Measurements from ENCODE around the gene YPEL4.
A peak's percentile ranks its signal among the peaks of the same experiment; 100 is the strongest.
"Not testable (repeated sequence)": the region's sequence is repeated elsewhere in the genome, so short reads cannot be mapped to it uniquely, and the experiment has no call there.

The YPEL4 gene, protein sequence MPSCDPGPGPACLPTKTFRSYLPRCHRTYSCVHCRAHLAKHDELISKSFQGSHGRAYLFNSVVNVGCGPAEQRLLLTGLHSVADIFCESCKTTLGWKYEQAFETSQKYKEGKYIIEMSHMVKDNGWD

DNA sequence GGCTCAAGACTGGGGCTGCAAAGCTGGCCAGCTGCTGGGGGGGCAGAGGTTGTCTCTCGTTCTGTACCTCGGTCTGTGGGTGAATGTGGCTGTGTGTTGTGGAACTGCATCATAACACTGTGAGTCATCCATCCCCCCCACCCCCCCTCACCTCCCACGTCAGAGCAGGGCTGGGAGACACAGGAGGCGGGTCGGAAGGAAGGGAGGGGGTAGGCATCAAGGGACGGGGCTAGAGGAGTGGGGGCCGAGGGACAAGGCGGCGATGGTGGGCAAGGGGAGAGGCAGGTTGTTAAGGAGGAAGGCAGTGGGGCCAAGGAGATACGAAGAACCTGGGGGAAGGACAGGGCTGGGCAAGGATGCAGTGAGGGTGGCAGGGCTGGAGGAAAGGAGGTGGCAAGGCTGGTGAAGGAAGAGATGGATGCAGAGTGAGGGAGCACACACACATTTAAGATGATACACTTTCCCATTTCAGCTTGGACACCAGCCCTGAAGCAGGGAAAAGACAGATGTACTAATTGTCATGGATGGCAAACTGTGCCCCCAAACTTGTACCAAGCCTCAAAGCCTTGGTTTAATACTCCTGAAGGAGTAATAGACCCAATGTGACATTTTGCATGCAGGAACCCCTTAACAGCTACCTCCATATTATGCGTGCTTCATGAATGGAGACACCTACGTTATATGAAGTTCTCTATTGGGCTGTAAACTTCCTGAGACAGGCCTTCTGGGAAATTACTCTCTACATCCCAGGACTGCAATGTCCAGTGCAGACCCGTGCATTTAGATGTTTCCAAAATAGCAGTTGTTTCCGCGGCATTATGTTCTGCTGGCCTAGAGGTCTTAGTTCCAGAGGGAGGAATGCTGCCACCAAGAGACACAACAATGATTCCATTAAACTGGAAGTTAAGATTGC lies at the start of gene YPEL4:
TSS of gene YPEL4 (minus strand) at position 87 of the 913 bp plus-strand sequence. CDS start 2,805 bp downstream, outside the sequence.
- DNase-seq: peak; percentile 73 to 79

DNA sequence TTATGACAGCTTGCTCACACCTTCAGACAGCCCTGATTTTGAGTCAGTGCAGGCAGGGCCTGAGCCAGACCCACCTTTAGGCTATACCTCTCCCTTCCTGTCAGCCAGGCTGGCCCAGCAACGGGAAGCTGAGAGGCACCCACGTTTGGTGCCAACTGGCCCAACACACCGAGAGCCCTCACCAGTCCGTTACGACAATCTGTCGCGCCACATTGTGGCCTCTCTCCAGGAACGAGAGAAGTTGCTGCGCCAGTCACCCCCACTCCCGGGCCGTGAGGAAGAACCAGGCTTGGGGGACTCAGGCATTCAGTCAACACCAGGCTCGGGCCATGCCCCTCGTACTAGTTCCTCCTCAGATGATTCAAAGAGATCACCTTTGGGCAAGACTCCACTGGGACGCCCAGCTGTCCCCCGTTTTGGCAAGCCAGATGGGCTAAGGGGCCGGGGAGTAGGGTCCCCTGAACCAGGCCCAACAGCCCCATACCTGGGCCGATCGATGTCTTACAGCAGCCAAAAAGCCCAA lies 49.2 kb upstream of the YPEL4 start:
- DNase-seq: no peak

DNA sequence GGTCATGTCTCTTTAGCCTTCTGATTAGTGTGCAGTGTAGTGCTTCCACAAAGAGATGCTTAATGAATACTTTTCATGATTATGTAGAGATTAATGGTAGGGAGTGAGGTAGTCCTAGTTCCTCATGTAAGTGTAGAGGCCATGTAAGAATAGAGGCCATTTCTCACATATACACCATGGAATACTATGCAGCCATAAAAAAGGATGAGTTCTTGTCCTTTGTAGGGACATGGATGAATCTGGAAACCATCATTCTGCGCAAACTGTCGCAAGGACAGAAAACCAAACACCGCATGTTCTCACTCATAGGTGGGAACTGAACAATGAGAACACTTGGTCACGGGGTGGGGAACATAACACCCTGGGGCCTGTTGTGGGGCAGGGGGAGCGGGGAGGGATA lies 40.8 kb upstream of the YPEL4 start:
- not testable (repeated sequence) for DNase-seq

DNA sequence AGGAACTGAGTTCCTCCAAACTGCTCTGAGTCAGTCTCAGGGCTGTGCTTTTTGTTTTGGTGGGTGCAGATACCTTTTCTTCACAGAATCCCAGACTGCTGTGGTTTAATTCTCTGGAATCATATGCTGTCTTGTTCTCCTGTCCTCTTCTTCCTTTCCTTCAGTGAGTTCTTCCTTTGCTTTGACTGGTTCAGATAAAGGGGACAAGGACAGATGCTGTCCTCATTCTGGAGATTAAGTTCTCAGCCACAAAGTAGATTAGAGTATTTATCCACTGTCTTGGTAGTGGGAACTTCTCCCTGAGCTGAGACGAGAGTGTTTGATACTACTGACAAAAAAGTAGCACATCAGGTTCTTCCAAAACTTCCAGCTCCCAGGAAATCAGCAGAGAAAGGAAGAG lies 31.5 kb upstream of the YPEL4 start:
- no peak for DNase-seq

DNA sequence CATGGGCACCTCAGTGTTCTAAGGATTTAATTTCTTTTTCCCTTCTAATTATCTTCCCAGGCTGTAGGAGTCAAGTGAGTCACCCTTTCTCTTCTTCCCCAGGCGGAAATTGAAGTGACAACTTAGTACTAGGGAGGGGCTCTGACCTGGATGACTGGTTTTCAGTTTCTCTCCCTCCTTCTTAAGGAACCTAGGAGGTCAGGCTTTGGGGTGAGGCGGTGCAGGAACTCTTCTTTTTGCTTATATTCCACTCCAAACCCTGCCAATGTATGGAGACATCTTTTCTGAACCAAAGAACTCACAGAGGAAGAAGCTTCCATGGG lies 30.8 kb upstream of the YPEL4 start:
- DNase-seq: no peak

DNA sequence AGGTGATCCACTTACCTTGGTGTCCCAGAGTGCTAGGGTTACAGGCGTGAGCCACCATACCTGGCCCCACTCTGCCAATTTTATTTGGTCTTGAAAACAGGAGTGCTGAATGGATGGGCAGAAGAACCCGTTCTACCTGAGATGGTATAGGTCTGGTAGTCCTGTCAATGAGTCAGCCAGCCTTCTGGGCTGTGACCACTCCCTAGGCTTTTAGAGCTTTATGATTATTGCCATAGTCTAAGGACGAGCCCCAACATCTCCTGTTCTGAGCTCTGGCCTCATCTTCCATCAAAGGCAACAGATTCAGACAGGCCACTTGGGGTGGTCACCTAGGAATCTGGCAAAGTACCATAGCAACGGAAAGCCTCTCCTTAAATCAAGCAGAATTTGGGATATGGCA lies 29.7 kb upstream of the YPEL4 start:
- DNase-seq: no peak

DNA sequence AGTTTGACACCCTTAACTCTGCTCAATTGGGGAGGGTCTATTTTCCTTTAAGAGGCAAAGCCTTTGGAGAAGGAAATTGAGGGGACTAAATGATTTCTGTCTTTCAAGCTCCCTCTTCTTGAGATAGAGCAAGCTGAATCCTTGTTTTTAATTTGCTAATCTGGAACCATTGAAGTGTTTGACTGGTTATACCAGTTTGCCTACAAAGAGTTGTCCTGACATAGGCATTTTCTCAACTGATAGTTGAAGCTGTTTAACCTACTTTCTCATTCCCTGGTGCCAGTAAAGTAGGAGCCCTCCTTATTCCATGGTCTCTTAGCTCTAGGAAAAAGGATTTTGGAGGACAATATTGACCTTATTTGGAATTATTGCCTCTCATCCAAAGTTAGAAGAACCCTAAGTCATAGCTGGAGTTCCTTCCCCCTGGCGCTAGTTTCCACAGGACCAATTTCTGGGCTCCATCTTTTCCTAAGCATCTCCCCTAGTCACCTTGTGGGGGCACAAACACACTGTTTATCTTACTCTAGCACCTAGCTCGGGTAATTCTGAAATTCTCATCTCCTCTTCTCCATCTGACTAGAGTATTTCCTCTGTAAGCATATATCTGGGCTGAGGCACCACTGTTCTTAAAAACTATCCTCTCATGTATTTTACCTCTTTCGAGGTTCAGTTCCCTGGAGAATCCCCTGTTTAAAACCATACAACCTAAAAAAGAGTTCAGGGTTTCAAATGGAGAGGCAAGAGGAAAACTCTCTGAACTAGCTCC lies 25.6 kb upstream of the YPEL4 start:
- no peak for DNase-seq

DNA sequence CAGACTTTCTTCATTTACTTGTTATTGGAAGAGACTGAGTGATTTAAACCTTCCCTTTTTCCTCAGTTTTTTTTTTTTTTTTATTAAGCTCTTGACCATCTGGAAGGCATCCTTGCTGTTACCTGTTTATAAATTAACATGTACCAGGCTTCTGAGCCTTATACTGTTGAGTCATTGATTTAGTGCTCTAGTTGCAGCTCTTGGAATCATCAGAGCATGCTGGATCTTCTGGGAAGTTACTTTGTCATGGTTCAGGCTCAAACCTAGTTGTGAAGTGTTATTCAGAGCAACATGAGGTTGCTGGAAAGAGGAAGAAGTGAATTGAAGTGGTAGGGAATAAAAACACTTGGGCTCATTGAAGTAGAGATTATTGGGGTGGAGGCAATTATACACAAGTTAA lies 24.5 kb upstream of the YPEL4 start:
- no peak for DNase-seq

DNA sequence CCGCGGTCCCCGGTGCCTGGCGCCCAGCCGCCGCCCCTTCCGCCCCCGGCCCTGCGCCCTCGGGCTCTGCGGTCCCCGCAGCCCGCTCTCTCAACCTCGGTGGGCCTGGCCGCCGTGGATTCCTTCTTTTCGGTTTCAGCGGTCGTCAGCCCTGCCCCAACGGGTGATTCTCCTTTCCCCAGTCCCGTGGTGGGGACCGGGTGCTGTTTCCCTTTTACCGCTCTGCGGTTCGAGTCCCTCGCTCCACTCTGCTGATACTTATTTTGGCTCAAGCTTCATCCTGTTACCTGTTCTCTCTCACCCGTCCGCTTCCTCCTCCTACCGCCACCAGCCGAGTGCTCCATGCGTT lies 18.7 kb upstream of the YPEL4 start:
- DNase-seq: peak; percentile 28 to 53

DNA sequence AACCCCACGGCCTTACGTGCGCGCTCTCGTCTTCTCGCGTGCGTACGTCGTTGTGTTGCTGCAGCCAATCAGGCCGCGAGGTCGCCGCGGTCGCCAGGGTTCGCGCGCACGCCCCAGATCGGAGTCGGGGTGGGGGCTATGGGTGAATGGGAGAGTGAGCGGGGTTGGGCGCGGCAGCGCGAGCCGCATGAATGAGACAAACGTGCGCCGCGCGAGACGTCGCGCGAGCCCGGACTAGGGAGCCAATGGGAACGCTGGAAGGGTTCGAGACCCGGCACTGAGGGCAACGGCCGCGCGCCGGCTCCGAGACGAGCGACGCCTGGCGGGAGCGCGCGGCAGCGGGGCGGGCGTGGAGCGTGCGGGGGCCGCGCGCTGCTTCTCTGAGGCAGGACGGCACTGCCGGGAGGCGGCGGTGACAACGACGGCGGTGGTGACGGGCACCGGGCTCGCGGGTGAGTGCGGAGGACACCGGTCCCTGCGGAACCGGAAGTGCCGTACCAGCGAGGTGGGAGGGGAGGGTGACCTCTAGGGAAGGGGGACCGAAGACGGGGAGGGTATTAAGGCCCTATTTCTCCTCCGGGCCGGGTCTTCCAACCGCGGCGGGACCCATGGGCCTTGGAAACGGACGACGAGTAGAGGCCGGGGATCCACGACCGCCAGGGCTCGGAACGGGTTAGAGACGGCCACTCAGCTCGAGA lies 18.2 kb upstream of the YPEL4 start, which contains the start of gene ZDHHC5:
TSS of gene ZDHHC5 (plus strand) at position 379 of the 698 bp plus-strand sequence. CDS start 4,977 bp downstream, outside the sequence.
- peak; percentile 99 to 100 for DNase-seq

DNA sequence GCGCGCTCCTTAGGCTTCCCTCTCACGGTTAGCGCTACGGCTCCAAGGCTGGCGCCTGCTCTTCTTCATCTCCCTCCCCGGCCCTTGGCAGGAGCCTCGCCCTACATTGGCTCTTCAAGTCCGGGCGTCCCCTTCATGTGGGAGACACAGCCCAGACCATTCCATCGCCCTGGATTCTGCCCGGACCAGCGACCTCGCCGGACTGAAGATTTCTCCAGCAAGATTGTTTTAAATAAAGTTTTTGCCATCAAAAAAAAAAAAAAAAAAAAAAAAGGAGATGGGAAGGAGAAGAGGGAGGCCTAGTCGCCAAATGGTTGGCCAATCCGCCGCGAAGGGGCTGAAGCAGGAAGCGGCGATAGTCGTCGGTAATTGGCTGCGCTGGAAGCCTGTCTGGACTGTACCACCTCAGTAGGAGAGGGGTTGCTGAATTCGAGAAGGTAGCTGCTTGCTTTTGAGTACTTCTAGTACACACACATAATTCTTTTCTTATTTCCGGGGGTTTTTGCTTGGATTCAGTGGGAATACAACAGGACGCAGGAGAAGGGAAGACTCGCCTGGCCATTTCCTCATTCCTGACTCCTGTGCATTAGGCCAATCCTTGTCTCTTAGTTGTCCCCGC lies 17.5 kb upstream of the YPEL4 start:
- peak; percentile 97 to 98 for DNase-seq

DNA sequence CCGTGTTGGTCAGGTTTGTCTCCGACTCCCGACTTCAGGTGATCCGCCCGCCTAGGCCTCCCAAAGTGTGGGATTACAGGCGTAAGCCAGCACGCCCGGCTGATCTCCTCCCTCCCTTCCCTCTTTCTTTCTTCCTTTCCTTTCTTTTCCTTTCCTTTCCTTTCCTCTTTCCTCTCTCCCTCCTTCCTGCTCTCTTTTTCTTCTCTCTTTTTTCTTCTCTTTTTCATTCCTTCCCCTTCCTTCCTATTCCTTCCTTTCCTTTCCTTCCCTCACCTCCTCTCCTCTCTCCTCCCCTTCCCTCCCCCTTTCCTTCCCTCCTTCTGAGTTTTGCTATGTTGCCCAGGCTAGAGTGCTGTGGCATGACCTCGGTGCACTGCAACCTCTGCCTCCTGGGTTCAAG lies 14.3 kb upstream of the YPEL4 start:
- no peak for DNase-seq

DNA sequence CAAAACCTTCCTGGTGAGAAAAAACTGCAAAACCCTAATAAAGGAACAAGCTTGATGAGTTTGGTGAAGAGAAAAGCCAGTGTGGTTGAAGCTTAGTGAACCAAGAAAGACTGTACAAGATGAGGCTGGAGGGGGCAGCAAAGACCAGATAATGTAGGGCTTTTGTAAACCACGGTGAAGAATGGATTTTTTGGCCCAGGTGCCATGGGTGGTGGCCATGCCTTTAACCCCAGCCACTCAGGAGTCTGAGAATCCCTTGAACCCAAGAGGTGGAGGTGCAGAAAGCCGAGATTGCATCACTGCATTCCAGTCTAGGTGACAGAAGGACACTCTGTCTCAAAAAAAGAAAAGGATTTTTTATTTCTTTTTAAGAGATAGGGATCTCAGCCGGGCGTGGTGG lies 13.2 kb upstream of the YPEL4 start:
- DNase-seq: no peak

DNA sequence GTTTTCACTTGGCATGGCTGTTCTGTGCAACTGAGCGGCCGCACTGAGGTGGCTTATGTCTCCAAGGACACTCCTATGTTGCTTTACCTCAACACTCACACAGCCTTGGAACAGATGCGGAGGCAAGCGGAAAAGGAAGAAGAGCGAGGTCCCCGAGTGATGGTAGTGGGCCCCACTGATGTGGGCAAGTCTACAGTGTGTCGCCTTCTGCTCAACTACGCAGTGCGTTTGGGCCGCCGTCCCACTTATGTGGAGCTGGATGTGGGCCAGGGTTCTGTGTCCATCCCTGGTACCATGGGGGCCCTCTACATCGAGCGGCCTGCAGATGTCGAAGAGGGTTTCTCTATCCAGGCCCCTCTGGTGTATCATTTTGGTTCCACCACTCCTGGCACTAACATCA lies 10.0 kb upstream of the YPEL4 start:
- no peak for DNase-seq

DNA sequence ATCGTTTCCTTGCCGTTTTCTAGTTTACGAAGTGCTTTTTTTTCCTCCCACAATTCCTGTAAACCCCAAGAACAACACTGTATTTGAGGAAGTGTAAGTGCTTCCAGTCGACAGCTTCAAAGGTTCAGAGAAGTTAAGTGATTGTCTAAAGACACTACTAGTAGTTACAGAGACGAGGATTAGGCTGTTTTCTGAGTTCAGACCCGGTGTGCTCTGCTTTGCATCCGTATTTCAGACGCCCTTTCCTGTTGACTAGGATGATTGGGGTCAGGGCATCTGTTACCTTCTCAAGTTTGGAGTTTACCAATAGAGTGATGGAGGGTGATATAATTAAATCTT lies 8.3 kb upstream of the YPEL4 start:
- no peak for DNase-seq

DNA sequence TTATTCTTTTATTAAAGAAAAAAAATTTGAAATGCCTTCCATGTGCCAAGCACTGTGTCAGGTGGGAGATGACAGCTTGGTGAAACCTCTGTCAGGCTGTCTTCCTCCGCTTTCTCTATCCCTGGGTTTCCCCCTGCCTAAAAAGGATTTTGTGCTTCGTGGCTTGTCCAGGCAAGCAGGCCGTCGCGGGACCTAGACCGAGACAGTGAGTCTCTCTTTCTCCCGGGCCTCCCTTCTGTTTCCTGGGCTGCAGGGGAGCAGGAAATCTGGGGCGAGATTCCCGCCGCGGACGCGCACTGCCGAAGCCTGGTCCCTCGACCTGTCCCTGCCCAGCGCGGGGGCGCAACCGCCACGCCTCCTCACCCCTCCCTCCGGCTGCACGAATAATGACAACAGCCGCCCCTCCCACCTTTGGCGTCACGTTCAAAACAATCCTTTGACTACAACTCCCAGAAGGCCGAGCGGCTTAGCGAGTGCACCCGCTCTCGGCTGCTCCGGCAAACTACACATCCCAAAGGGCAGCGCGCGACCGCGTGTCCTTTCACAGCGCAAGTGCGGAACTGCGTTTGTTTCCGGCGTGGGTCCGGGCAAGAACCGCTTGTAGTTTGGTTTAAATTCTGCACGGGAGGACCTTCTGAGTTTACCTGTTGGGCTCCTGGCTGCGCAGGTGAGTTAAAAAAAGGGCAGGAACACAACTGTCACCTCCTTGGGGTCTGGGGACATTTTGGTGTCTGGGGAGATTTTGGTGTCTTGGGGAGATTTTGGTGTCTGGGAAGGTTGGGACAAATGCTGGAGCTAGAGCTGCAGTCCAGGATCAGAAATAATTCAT lies 7.7 kb upstream of the YPEL4 start, which contains the start of gene CLP1:
TSS of gene CLP1 (plus strand) at position 569 of the 829 bp plus-strand sequence. CDS start 1,715 bp downstream, outside the sequence.
- peak; percentile 98 to 99 for DNase-seq

DNA sequence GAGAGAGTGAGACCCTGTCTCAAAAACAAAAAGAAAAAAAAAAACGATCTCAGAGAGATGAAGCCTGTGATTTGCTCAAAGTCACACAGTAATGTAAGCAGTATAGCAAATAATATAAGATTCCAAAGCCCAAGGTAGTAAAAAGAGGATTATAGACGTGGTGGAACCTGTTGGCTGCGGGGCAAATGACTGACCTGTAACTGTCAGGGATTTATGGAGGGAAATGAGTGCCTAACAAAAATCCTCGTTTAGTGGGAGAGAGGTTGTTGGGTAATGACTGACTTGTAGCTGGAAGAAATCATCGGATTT lies 7.1 kb upstream of the YPEL4 start:
- no peak for DNase-seq

DNA sequence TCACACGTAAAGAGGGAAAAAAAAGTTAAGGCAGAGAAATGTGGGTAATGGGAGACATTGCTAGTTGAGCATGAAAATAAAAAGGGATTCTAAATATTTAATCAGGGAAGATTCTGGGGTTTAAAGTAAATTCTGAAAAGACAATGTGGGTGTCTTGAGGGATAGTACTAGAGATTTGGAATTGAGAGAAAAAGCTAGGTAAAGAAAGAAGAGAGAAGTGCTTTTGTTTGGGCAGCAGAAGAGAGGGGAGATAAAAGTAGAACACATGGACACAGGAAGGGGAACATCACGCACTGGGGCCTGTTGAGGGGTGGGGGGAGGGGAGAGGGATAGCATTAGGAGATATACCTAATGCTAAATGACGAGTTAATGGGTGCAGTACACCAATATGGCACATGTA lies 3.5 kb upstream of the YPEL4 start:
- no peak for DNase-seq

DNA sequence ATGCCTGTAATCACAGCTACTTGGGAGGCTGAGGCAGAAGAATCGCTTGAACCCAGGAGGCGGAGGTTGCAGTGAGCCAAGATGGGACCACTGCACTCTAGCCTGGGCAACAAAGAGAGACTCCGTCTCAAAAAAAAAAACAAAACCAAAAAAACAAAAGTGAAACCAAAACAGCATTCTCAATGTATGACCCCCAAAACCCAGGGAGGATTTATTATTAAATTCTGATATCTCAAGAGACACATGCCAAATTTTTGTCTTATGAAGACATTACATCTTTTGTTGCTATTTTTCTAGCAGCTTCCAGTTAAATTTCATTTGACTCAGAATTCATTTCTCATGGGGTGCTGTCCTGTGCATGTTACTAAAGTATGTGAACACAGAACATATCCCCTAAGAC lies 3.0 kb upstream of the YPEL4 start:
- DNase-seq: no peak

DNA sequence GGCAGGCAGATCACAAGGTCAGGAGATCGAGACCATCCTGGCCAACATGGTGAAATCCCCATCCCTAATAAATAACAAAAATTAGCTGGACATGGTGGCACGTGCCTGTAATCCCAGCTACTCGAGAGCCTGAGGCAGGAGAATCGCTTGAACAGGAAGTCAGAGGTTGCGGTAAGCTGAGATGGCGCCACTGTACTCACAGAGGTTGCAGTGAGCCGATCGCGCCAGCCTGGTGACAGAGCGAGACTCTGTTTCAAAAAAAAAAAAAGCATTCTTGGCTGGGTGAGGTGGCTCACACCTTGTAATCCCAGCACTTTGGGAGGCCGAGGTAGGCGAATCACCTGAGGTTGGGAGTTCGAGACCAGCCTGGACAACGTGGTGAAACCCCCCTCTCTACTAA lies 2.5 kb upstream of the YPEL4 start:
- DNase-seq: peak; percentile 22 to 50

DNA sequence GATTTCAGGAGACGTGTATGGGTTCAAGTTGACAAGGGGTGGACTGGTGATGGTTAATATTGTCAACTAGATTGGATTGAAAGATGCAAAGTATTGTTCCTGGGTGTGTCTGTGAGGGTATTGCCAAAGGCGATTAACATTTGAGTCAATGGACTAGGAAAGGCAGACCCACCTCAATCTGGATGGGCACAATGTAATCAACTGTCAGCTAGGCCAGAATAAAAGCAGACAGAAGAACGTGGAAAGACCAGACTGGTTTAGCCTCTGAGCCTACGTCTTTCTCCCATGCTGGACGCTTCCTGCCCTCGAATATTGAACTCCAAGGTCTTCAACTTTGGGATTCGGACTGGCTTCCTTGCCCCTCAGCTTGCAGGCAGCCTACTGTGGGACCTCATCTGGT lies 1.7 kb upstream of the YPEL4 start:
- DNase-seq: no peak

DNA sequence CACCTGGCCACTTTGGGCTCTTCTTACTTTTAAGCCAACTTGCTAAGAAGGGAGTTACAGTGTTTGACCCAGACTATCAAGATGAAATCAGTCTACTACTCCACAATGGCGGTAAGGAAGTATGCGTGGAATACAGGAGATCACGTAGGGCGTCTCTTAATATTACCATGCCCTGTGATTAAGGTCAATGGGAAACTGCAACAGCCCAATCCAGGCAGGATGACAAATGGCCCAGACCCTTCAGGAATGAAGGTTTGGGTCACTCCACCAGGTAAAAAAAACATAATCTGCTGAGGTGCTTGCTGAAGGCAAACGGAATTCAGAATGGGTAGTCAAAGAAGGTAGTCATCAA lies 1.0 kb upstream of the YPEL4 start:
- no peak for DNase-seq
